ENCODE data around the gene RPS6KA5. TPM values are rescaled to one million over a fixed set of nuclear protein-coding genes. Genes with fewer than 3 reads are reported as not detected.

RPS6KA5 gene
- total and polyA plus RNA-seq, 2 donors (not counting 1 experiment from before 2014, with no cell fraction given): 6.0 to 34.6 TPM

GRCh38 chr14:90831821-90832220, 228.6 kb downstream of the RPS6KA5 start:
- ChIA-PET CTCF (no interaction called here), POLR2A (no interaction called here)
- Histone ChIP-seq H3K9me3 (ENCODE audit: control extremely low read depth in 1 of 3, control insufficient read depth in 2 of 3, insufficient read depth in 1 of 3, low read length in 2 of 3) (peaks cover 0 to 12% (median 0%) of the 10 kb centered on the region in 3 donors), H3K36me3 (replicated peaks in 1 of 2; ENCODE audit: control extremely low read depth in 1 of 2, control insufficient read depth in 1 of 2, extremely low read depth in 1 of 2, insufficient read depth in 2 of 2, low read length in 1 of 2) (no peaks in the 10 kb centered on the region), H3K27me3 (replicated peaks in 1 of 4; ENCODE audit: control extremely low read depth in 1 of 4, control insufficient read depth in 3 of 4, insufficient read depth in 4 of 4, low read length in 3 of 4) (peaks cover 0 to 4% (median 0%) of the 10 kb centered on the region in 4 experiments), H2AFZ (ENCODE audit: insufficient read depth, low read depth, low read length, poor library complexity, severe bottlenecking) (no peak overlapping the region), H3K79me2 (ENCODE audit: control insufficient read depth, insufficient read depth, low read length) (no peaks in the 10 kb centered on the region), H3K27ac (ENCODE audit: low read length in 2 of 2) (no peak overlapping the region), H3K4me3 (ENCODE audit: control extremely low read depth in 1 of 5, extremely low read depth in 1 of 5, insufficient read depth in 1 of 5, low read depth in 2 of 5, low read length in 4 of 5) (no peak overlapping the region), H3K4me2 (replicated peaks; ENCODE audit: low read depth, low read length, poor library complexity, severe bottlenecking) (no peak overlapping the region), H3K4me1 (ENCODE audit: control insufficient read depth in 2 of 2, insufficient read depth in 2 of 2, low read length in 2 of 2) (peaks cover 19 to 24% of the 10 kb centered on the region in 2 donors), H3K9ac (ENCODE audit: low read length) (no peak overlapping the region), H4K20me1 (ENCODE audit: control insufficient read depth, insufficient read depth, low read length, poor library complexity, severe bottlenecking) (no peaks in the 10 kb centered on the region)
- no peak for ATAC-seq (ENCODE audit: low read depth)
- peaks cover 17% of the 10 kb centered on the region for H3K4me1 Mint-ChIP-seq
- no peaks in the 10 kb centered on the region for H3K27me3 Mint-ChIP-seq
- no peaks in the 10 kb centered on the region for H3K9me3 Mint-ChIP-seq (ENCODE audit: insufficient read depth)
- DNase-seq: no peak
- 100% methylated on average over 1 of the region's 10 CpGs for WGBS (ENCODE audit: insufficient coverage)
- TF ChIP-seq EZH2 (IDR thresholded peaks at IDR 0.05; ENCODE audit: borderline replicate concordance, insufficient read depth, low read depth, low read length, poor library complexity, severe bottlenecking): no peak
- TF ChIP-seq, protein P1, sequence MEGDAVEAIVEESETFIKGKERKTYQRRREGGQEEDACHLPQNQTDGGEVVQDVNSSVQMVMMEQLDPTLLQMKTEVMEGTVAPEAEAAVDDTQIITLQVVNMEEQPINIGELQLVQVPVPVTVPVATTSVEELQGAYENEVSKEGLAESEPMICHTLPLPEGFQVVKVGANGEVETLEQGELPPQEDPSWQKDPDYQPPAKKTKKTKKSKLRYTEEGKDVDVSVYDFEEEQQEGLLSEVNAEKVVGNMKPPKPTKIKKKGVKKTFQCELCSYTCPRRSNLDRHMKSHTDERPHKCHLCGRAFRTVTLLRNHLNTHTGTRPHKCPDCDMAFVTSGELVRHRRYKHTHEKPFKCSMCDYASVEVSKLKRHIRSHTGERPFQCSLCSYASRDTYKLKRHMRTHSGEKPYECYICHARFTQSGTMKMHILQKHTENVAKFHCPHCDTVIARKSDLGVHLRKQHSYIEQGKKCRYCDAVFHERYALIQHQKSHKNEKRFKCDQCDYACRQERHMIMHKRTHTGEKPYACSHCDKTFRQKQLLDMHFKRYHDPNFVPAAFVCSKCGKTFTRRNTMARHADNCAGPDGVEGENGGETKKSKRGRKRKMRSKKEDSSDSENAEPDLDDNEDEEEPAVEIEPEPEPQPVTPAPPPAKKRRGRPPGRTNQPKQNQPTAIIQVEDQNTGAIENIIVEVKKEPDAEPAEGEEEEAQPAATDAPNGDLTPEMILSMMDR (IDR thresholded peaks at IDR 0.05): no peak
- H3K27ac Mint-ChIP-seq: no peak overlapping the region
- intact Hi-C loops (cut with micrococcal nuclease): no loop called here
- no peak overlapping the region for H3K4me3 Mint-ChIP-seq

- Histone ChIP-seq H3K9ac (ENCODE audit: low read length) (no peak overlapping the region), H3K36me3 (replicated peaks in 1 of 2; ENCODE audit: control extremely low read depth in 1 of 2, control insufficient read depth in 1 of 2, extremely low read depth in 1 of 2, insufficient read depth in 2 of 2, low read length in 1 of 2) (no peaks in the 10 kb centered on the region), H3K4me3 (ENCODE audit: control extremely low read depth in 1 of 5, extremely low read depth in 1 of 5, insufficient read depth in 1 of 5, low read depth in 2 of 5, low read length in 4 of 5) (no peak overlapping the region), H3K4me2 (replicated peaks; ENCODE audit: low read depth, low read length, poor library complexity, severe bottlenecking) (no peak overlapping the region), H3K9me3 (ENCODE audit: control extremely low read depth in 1 of 3, control insufficient read depth in 2 of 3, insufficient read depth in 1 of 3, low read length in 2 of 3) (peaks cover 0 to 12% (median 0%) of the 10 kb centered on the region in 3 donors), H3K27ac (ENCODE audit: low read length in 2 of 2) (no peak overlapping the region), H3K4me1 (ENCODE audit: control insufficient read depth in 2 of 2, insufficient read depth in 2 of 2, low read length in 2 of 2) (peaks cover 13 to 18% of the 10 kb centered on the region in 2 donors), H4K20me1 (ENCODE audit: control insufficient read depth, insufficient read depth, low read length, poor library complexity, severe bottlenecking) (no peaks in the 10 kb centered on the region), H3K27me3 (replicated peaks in 1 of 4; ENCODE audit: control extremely low read depth in 1 of 4, control insufficient read depth in 3 of 4, insufficient read depth in 4 of 4, low read length in 3 of 4) (peaks cover 0 to 1% (median 0%) of the 10 kb centered on the region in 4 experiments), H2AFZ (ENCODE audit: insufficient read depth, low read depth, low read length, poor library complexity, severe bottlenecking) (no peak overlapping the region), H3K79me2 (ENCODE audit: control insufficient read depth, insufficient read depth, low read length) (no peaks in the 10 kb centered on the region)
- no peak for ATAC-seq (ENCODE audit: low read depth)
- no peak overlapping the region for H3K27ac Mint-ChIP-seq
- DNase-seq: no peak
- ChIA-PET POLR2A (no interaction called here), CTCF (no interaction called here)
- no peak overlapping the region for H3K4me3 Mint-ChIP-seq
- no peaks in the 10 kb centered on the region for H3K27me3 Mint-ChIP-seq
- 96% methylated on average over 26 of the region's 26 CpGs for WGBS (ENCODE audit: insufficient coverage)
- no peaks in the 10 kb centered on the region for H3K9me3 Mint-ChIP-seq (ENCODE audit: insufficient read depth)
- no peak for TF ChIP-seq EZH2 (IDR thresholded peaks at IDR 0.05; ENCODE audit: borderline replicate concordance, insufficient read depth, low read depth, low read length, poor library complexity, severe bottlenecking)
- TF ChIP-seq, protein P1 (IDR thresholded peaks at IDR 0.05): no peak
- H3K4me1 Mint-ChIP-seq: peaks cover 17% of the 10 kb centered on the region
- intact Hi-C loops (cut with micrococcal nuclease): no loop called here
Measured at GRCh38 chr14:90830931-90831701, 229.3 kb downstream of the RPS6KA5 start.
